ENCODE results near the gene LRRN1.

GRCh38 chr3:3848923-3849275 lies 49.7 kb downstream of the LRRN1 start:
- TF ChIP-seq TCF12 (IDR thresholded peaks at IDR 0.05; ENCODE audit: low read depth) (no peak), CEBPB (IDR thresholded peaks at IDR 0.05) (no peak), ZBTB7A (IDR thresholded peaks at IDR 0.05; ENCODE audit: low read depth) (no peak), YY1 (IDR thresholded peaks at IDR 0.05; ENCODE audit: low read depth) (no peak), FOXM1 (IDR thresholded peaks at IDR 0.05; ENCODE audit: borderline replicate concordance, low read depth) (no peak), NFIC (IDR thresholded peaks at IDR 0.05) (no peak), RAD21 (IDR thresholded peaks at IDR 0.05; ENCODE audit: low read depth) (no peak), USF1 (IDR thresholded peaks at IDR 0.05) (no peak), CREB1 (IDR thresholded peaks at IDR 0.05; ENCODE audit: low read depth) (no peak), EP300 (IDR thresholded peaks at IDR 0.05; ENCODE audit: borderline replicate concordance) (no peak), TAF1 (IDR thresholded peaks at IDR 0.05; ENCODE audit: low read depth) (no peak)
